HG03520 (cell line): ENCODE results near the gene CHPT1.
"Not testable (repeated sequence)": the region's sequence is repeated elsewhere in the genome, so short reads cannot be mapped to it uniquely, and the experiment has no call there.

Source experiments
- ATAC-seq: cut with Tn5 transposase; IDR thresholded peaks from one replicate; pipeline ENCODE4 v1.9.1; 2021; ENCODE audit warnings: mild to moderate bottlenecking, moderate library complexity; ENCODE audit not compliant: unreplicated experiment

Gene CHPT1

GRCh38 chr12:101697197-101697929 is at the start of gene CHPT1:
Gene CHPT1 (plus strand): TSS chr12:101697640. CDS start chr12:101697862, 222 bp downstream.
- ATAC-seq: peak; percentile 58

GRCh38 chr12:101647711-101648110 is 49.7 kb upstream of the CHPT1 start:
- no peak for ATAC-seq

DNA sequence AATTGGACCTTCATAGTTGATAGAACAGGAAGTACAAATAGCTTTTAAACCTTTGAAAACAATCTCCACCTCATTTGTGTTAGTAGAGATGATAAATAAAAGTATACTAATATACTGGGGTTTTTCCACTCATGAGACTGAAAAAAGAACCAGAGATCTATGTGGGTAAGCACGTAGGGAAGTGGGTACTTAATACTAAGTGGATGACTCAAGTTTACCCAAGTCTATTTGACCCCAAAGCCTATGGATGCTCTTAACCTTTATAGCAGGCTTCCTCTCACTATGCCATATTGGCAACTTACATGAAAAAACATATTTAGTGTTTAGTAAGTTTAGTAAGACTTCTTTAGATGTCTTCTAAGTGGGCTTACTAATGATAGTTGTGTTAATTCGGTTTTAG is 49.2 kb upstream of the CHPT1 start:
- ATAC-seq: no peak

- ATAC-seq: no peak
Measured at GRCh38 chr12:101650346-101651117, 46.9 kb upstream of the CHPT1 start.

DNA sequence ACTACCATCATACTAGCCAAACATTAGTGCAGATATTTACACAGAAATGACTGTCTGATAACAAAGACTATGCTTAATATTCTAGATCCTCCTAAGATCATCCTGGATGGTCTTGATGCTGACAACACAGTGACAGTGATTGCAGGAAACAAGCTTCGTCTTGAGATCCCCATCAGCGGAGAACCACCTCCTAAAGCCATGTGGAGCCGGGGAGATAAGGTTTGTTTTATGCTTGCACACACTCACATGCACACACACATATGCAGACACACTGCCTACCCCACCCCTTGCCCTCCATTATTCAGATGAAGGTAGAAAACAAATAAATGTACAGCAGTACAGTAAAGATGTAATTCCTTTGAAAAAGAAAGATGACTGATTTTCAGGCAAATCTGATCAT is 44.4 kb upstream of the CHPT1 start:
- ATAC-seq: no peak

DNA sequence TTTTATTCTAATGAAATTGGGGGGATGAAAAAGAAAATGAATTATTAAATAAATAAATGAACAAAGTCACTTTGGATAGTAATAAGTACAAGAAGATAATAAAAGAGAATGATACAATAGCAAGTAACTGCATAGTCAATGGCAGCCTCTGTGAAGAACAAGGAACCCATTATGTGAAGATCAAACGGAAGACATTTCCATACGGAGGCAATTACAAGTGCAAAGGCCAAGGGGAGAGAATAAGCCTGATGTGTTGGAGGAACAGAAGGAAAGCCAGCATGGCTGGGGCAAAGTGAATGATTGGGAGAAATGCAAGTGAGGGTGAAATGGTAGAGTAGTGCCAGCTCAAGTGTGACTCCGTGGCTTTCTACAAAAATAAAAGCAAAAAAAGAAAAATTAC is 43.9 kb upstream of the CHPT1 start:
- ATAC-seq: no peak

DNA sequence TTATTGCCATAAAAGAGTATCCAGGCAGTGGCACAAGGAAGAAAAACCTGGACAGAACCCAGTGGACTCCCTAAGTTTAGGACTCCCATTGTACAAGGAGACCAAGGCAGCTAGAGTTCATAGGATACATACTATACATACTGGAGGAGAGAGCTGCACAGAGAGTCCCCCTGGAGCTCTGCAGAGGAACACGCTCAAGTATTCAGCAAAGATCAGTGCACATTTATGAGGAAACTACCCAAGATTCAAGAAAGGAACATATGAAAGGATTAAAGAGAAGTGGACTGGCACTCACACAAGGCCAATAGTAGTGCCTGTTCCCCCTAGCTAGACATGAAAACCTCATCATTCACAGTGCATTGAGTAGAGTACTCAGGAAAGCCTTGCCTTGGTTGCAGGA is 43.0 kb upstream of the CHPT1 start:
- ATAC-seq: no peak

DNA sequence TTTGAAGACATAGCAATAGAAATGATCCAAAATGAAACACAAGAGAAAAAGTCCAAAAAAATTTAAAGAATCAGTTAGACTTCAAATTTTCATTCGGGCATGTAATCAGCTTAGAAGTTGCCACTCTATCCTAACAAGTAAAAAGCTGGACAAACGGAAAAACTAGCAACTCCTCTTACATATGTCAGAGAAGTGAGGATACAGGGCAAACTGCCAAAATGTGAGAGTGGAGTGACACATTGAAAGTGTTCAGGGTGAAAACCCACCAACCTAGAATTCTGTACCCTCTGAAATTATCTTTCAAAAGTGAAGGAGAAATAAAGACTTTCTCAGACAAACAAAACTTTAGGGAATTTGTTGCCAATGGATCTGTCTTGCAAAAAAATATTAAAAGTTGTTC is 42.0 kb upstream of the CHPT1 start:
- no peak for ATAC-seq

DNA sequence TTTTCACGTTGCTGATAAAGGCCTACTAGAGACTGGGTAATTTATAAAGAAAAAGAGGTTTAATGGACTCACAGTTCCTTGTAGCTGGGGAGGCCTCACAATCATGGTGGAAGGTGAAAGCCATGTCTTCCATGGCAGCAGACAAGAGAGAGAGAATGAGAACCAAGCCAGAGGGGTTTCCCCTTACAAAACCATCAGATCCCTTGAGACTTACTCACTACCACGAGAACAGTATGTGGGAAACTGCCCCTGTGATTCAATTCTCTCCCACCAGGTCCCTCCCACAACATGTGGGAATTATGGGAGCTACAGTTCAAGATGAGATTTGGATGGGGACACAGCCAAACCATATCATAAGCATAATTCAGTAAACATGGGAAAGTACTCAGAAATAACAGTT is 36.8 kb upstream of the CHPT1 start:
- ATAC-seq: not testable (repeated sequence)

- no peak for ATAC-seq
Measured at GRCh38 chr12:101663298-101663697, 34.1 kb upstream of the CHPT1 start.

GRCh38 chr12:101664992-101665391 is 32.4 kb upstream of the CHPT1 start:
- no peak for ATAC-seq

- ATAC-seq: no peak
Measured at GRCh38 chr12:101666052-101666728, 31.2 kb upstream of the CHPT1 start.

DNA sequence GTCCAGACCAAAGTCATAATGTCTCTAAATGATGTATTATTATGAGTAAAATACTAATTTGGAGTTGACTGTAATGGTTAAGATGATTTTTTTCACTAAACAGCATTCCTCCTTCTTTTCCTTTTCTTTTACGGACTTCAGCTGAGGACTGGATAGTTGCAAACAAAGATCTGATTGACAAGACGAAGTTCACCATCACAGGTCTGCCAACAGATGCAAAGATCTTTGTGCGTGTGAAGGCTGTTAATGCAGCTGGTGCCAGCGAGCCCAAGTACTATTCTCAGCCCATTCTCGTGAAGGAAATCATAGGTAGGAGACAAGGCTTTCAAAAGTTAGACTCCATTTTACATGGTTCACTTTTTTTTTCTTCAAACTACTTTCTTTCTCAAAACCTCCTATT is 29.8 kb upstream of the CHPT1 start:
- ATAC-seq: no peak

DNA sequence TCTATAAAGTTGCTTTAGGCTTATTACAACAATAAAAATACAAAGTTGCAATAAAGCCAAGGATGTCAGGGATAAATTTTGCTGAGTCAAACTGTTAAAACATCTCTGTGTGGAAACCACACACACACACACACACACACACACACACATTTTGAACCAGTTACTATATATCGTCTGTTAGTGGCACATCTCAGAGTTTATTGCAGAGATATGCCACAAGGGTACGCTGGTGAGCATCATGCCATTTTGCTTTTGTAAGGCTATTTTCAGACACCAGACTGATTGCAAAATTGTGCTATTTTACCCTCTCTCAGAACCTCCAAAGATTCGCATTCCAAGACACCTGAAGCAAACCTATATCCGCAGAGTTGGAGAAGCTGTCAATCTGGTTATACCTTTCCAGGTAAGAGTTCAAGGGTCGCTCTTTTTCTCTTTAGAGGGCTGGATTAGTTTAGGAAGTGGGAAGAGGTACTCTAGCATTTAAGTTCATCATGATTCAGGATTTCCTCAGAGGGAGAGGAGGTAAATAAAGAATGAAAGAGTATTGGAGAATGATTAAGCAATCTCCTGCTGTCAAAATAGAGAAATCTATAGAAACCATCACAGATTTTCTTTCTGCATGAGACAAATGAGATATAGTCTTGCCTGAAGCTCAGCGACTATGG is 27.3 kb upstream of the CHPT1 start:
- ATAC-seq: no peak

- peak; percentile 93 for ATAC-seq
Measured at GRCh38 chr12:101671157-101671791, 26.2 kb upstream of the CHPT1 start.

DNA sequence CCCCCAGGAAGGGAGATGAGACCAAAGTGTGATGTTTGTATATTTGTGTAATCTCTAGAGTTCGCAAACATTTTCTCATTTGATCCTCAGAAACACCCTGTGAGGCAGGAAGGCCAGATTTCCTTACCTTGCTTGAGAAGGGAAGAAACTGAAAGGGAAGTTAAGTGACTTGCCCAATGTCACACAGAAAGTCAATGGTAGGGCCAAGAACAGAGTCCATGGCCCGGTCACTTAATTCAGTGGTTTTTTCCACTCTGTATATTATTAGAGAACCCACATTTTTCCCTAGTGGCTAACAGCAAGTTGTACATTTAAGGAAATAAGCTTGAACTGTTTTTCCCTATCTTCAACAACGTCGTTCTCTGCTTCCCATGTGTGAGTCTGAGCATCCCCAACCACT is 25.6 kb upstream of the CHPT1 start:
- ATAC-seq: no peak

- no peak for ATAC-seq
Measured at GRCh38 chr12:101675555-101675954, 21.9 kb upstream of the CHPT1 start.

- not testable (repeated sequence) for ATAC-seq
Measured at GRCh38 chr12:101676497-101676896, 20.9 kb upstream of the CHPT1 start.

DNA sequence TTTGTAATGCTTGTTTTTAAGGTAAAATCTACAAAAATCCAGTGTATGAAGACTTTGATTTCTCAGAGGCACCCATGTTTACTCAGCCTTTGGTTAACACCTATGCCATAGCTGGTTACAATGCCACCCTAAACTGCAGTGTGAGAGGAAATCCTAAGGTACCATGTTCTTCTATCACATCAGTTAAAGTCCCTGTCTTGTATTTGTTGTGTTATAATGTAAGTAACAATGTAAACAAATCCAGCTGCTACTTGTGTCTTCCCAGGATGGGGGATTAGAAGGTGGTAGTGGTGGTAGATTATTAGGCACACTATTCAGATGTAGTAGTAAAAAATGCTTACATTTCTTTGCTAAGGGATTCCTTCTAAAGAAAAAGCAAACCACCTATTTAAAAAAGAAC is 19.4 kb upstream of the CHPT1 start:
- ATAC-seq: no peak

GRCh38 chr12:101680240-101680639 is 17.2 kb upstream of the CHPT1 start:
- ATAC-seq: no peak

DNA sequence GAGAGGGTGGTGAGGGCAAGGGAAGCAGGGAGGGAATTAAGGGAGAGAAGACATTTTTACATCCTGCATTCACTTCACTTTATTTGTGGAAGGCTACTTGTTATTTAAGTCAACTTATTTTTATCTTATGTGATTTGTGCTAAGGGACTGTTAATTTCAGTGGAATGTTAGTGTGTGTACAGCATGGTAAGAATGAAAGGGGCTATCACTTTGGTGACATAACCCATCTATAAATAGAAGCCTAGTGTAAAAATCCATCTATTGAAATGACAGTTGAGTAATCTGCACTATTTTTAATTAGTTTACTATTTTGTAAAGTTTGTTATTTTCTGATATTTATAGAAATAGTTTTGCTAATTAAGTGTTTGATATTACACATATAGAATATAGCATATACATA is 16.8 kb upstream of the CHPT1 start:
- ATAC-seq: no peak
